NCI-H510A treated with DMSO at 0.1 percent for 48 hours (cell line): ENCODE measurements around the gene ESPN.

Experiments used
- DNase-seq: peaks from one replicate; lab custom pipeline; 2025; lab: John Stamatoyannopoulos, UW

Gene ESPN

DNA sequence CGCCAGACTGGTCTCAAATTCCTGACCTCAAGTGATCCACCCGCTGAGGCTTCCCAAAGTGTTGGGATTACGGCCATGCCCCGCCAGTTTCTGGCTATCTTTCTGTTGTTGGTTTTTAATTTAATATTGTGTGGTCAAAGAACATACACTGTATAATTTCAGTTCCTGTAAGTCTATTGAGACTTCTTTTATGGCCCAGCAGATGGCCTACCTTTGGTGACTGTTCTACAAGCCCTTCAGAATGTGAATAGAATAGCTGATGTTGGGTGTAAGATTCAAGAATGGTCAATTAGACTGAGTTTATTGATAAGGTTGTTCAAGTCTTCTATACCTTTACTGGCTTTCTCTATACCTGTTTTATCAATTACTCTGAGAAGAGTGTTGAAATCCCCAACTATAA, 15.5 kb upstream of the ESPN start:
- DNase-seq: no peak

DNA sequence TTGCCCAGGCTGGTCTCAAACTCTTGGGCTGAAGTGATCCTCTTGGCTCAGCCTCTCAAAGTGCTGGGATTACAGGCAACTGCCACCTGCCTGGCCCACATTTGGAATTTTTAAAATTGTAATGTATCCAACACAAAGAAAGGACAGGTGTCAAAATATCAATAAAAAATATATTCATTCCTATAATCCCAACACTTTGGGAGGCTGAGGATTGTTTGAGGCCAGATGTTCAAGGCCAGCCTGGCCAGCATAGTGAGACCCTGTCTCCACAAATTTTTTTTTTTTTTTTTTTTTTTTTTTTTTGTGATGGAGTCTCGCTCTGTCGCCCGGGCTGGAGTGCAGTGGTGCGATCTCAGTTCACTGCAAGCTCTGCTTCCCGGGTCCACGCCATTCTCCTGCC, 14.8 kb upstream of the ESPN start:
- no peak for DNase-seq

DNA sequence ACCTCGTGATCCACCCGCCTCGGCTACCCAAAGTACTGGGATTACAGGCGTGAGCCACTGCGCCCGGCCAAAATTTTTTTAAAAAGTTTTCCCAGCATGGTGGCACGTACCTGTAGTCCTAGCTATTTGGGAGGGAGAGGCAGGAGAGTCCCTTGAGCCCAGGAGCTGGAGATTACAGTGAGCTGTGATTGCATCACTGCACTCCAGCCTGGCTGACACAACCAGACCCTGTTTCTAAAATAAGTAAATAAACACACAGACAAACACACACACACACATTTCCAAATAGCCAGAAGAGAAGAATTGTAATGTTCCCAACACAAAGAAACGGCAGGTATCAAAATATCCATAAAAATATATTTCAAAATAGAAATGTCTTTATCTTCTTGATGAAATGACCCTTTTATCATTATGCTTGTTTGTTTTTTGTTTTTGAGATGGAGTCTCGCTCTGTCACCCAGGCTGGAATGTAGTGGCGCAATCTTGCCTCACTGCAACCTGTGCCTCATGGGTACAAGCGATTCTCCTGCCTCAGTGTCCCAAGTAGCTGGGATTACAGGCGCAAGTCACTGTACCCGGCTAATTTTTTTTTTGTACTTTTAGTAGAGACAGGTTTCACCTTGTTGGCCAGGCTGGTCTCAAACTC, 14.2 kb upstream of the ESPN start:
- no peak for DNase-seq

DNA sequence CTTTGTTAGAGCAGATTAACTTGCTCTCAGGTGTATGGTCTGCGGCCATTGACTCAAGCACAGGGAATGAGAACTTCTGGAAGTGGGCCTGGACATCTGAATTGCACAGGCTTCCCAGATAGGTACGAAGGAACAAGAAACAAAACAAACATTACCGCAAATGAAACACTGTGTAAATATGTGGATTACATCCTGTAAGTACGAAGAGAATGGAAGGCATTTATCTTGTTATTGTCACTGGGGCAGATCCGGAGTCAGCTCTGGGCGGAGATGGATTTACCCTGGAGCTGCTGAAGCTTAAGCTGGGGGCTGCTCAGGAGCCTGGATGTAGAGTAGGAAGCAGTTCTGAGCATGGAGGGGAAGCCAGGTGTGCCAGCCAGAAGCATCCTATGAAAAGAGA, 11.7 kb upstream of the ESPN start:
- peak; percentile 93 for DNase-seq

DNA sequence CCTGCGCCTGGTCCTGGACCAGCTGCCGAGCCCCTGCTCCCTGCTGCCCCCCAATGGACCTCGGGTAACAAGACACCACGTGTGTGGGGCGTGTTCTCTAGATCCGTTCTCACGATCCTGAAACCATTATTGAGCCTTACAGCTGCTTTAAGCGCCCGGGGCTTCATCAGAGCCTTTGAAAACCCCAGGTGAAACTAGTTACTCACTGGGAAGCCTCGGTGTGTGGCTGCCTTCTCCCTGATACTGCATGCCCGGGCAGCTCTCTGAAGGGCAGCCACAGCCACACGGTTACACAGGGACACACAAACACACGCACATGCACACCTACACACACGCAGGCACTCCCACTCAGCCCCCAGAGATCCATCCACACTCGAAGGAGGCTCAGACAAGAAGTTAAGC, 10.1 kb upstream of the ESPN start:
- DNase-seq: peak; percentile 21

DNA sequence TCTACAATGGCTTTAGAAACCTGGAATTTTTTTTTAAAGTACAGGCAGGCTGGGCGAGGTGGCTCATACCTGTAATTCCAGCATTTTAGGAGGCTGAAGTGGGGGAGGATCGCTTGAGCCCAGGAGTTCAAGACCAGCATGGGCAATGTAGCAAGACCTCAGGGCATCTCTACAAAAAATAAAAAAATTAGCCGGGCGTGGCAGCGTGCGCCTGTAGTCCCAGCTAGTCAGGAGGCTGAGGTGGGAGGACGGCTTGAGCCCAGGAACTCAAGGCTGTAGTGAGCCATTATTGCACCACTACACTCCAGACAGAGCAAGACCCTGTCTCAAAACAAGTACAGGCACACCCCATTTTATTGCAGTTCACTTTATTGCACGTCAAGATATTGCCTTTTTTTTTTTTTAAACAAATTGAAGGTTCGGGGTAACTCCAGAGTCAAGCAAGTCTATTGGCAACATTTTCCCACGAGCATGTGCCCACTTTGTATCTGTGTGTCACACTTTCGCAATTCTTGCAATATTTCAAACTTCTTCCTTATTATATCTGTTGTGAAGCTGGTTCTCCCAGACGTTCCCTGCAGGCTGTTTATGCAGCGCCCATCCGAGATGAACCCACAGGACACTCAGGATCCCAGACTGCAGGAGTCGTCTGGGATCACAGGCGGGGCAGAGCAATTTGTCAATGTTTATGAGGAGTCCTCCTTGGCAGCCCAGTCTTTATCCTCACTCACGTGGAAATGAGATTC, 9.5 kb upstream of the ESPN start:
- no peak for DNase-seq

DNA sequence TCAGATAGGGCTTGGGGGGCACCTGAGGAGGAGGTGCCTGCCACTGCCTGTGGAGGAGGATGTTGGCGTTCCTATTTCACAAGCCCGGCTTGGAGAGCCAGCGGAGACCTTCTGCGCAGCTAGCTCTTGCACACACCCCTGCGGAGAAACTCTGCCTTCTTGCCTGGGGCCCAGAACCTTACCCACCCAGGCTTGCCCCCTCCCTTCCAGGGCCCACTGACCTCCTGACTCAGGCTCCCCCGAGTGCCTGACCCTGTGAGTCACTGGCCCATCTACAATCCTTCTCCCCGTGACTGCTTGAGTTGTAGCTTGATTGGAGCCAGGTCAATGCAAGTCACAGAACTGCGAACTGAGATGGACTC, 8.3 kb upstream of the ESPN start:
- no peak for DNase-seq

DNA sequence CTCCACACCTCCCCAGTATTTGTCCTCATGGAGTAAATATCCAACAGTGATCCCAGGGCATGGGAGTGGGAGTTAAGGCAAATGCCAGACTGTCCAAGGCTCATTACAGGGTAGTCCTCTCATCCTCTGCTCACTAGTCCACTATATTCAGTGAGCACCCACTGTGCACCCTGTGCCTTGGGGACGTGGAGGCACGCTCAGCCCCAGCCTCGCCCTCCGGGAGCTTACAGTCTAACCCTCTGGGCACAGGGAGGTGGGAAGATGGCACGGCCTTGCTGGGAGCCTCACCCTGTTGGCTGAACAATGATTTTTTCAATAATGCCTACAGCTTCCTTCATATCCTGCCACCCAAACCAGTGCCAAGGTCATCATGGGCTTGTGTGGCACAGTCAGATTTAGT, 7.7 kb upstream of the ESPN start:
- DNase-seq: no peak

DNA sequence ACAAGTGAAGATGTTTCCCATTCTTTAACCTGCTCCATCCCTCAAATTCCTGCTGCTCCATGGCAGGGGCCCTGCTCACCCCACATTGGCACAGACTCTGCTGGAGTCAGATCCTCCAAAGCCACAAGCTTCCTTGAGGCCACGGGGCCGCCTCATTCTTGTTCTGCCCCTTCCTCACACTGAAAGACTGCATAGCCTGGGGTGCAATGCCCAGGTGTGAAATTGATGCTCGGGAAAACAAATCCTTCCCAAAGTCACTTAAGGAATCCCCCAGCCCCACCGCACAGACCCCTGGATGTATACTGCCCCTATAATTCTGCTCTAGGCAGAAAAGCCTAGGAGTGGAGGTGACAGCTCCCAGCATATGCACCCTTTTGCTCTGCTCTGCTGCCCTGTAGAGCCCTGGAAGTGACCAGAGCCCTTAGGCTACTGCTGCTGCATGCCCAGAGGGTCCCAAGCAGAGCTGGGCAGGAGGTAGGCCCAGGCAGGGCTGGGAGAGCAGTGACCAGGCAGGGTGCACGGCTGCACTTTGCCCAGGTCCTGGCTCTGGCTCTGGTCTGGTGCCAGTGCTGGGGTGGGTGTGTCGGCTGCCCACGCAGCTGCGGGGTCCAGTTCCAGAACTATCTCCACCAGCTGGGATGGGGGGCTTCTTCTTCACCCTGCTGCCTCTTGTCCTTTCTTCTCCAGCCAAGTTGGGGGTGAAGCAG, 6.5 kb upstream of the ESPN start:
- no peak for DNase-seq

DNA sequence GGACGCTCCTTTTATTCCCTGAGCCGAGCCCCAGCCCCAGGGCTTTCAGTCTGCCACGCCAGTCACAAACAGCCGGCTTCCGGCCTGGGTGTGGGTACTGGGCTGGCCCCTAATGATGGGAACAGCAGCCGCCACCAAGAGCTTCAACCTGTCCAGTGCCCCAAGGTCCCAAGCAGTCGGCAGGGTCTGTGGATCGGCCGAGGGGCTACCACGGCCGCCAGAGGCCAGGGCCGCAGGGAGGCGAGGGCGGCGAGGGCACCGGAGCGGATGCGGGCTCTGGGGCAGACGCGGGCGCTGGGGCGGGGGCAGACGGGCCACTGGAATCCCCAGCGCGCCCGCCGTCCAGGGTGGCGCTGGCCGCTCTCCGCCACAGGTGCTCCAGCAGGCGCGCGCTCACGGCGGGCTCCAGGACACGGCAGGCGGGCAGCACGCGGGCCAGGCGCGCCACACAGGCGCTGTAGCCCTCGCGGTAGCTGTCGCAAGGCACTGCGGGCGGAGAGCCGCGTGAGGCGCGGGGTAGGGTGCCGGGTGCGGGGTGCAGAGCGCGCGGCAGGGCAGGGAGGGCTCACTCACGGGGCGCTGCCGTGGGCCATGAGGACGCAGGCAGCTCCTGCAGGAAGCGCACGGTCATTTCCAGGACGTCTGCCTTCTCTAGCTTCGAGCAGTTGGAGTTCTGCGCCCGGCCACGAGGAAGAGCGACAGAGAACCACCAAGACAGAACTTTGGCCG, 5.7 kb upstream of the ESPN start:
- DNase-seq: no peak

DNA sequence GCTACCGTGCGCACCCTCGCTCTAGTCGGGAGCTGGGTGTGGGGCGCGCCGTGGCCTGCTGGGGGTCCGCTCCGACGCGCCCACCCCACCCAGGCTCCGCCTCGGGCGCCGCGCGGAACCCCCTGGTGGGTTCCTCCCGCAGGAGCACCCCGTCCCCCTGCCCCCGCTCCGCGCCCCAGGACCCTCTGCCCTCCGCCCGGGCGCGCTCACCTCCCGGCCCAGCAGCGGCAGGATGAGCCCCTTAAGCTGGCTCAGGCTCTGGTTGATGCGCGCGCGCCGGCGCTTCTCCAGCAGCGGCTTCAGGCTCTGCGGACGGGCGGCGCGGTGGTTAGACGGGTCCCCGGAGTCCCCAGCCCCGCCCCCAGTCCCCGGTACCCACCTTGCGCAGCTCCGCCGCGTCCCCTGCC, 5.2 kb upstream of the ESPN start:
- no peak for DNase-seq

DNA sequence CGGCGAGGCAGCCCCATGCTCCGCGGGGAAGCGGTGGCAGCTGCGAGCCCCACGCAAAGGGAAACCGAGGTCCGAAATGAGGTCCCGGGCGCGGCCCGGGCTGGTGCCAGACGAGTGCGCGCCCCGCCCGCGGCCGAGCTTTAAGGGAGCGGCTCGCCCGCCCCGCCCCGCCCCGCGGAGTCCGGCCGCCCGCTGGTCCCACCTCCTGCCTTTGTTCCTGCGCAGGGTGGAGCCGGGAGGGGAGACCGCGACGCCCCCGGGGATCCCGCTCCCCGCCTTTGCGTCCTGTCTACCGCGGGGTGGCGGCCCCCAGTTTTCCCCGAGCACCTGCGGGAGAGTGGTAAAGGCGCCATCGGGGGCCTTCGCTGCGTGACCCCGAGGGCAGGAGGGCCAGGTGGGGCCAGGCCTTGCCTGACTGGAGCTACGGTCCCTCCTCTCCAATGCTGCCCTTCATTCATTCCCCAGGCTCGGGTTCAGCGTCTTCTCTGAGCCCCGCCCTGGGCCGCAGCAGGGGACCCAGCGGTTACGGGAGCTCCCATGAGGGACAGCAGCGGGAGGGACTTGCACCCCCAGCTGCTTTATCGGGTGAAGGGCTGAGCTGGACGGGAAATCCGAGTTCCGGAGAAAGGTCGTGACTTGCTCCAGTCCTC, 4.6 kb upstream of the ESPN start, which contains the start of gene HES2:
Gene HES2 (minus strand): TSS at position 116 of the 650 bp plus-strand sequence. CDS start 99 bp downstream, at position 17.
- no peak for DNase-seq

DNA sequence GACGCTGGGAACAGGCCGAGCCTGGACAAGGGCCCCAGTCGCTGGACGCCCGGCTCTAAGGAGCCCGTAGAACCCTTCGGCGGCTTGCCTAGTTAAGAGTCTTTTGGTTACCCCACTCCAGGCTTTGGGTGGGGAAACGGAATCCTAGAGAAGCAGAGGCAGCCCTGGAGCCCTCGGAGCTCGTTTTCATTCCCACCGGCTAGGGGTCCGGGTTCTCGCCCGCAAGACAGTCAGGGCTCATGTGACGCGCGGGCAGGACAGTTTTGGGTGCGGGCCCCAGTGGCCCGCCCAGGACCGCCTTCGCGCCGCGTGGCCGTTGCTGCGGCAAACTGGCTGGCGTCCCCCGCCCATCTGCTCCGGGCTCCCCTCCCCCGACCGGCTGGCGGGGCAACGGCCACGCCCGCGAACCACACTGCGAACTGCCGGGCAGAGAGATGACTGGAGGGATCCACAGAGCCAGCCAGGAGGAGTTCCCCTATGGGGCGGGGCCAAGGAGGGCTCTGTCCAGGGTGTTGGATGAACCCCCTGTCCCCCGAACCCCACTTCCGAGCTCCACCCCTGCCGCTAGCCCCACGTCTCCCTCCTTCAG, 4.0 kb upstream of the ESPN start:
- no peak for DNase-seq

DNA sequence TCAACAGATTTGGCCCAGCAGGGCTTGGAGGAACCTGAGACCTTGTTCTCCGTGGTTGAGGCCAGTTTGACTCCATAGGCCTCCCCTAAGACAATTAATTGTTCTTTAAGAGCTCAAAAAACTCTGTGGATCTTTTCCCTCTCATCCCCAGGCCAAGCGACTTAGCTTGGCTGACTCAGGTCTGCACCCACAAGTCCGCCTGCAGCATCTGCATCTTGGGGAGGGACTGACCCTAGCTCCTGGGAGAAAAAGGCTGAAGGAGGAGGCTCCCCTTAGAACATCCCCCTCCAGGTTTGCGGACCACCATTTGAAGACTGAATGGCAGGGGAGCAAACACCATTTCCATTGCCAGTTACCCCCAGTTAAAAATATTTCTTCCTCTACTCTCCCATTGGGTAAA, 3.3 kb upstream of the ESPN start:
- no peak for DNase-seq

DNA sequence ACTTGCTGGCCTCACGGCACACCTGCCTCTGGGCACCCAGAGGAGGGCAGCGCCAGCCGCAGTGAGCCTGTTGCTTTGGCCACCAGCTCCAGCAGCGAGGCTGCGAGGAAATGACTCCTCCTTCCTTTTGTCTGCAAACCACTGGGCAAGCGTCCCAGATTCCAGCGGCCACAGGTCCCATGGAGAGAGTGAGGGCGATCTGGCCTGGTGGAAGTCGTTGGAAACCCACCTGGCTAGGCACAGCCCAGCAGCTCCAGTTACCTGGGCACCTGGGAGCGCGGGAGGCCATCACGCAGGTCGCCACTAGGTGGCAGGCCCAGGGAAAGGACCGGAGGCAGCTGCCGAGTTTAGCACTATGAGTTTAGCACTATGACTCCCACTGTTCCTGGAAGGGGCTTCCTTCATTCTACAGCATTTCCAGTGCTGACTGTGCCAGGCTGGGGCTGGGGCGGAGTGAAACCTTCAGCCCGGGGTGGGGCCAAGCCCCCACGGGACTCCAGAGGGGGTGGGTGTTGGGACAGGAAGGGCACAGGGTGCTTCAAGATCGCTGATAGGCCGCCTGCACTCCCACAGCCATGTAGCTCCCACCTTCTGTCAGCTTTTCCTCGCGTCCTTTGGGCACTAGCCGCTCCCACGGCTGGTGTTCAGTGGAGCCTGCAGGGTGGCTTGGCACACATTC, 1.1 kb upstream of the ESPN start:
- peak; percentile 90 for DNase-seq

DNA sequence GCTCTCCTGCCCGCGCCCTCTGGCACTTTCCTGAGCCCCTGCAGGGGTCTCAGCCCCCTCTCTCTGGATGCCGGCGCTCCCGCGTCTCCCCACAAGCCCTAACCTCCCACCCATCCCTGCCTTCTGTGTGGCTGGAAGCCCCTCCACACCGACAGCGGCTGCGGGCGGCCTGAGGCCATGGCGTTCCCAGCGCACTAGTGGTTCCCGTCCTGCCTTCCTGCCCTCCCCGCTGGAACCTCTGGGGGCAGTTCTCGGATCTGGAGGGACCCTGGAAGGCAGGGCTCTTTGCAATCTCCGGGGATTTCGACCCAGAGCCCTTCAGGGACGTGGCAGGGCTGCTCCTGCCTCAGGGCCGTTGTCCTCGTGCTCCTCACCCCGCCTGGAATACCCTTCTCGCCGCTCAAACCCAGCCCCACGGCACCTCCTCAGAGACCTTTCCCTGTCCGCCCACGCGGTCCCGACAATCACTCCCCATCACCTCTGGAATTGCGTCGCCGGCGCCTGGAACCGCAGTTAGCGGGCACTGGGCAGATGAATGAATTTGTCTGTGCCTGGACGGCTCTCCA, 493 bp upstream of the ESPN start:
- no peak for DNase-seq

DNA sequence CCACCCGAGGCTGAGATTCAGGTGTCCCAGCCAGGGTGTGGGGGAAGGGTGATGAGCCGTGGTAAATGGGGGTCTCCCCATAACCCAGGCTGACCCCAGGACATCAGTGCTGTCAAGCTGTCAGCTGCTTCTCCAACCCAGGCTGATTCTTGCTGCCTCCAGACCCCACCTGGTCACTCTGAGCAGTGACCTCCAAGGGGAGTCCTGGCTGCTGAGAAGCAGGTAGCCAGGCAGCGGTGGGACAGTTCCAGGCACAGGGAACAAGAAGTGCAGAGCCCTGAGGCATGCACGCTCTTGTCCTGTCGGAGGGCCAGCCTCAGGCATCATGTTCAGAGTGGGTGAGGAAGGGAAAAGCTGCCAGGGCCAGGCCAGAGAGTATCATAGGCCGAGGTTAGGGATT, 1.1 kb downstream of the ESPN start:
- DNase-seq: no peak

DNA sequence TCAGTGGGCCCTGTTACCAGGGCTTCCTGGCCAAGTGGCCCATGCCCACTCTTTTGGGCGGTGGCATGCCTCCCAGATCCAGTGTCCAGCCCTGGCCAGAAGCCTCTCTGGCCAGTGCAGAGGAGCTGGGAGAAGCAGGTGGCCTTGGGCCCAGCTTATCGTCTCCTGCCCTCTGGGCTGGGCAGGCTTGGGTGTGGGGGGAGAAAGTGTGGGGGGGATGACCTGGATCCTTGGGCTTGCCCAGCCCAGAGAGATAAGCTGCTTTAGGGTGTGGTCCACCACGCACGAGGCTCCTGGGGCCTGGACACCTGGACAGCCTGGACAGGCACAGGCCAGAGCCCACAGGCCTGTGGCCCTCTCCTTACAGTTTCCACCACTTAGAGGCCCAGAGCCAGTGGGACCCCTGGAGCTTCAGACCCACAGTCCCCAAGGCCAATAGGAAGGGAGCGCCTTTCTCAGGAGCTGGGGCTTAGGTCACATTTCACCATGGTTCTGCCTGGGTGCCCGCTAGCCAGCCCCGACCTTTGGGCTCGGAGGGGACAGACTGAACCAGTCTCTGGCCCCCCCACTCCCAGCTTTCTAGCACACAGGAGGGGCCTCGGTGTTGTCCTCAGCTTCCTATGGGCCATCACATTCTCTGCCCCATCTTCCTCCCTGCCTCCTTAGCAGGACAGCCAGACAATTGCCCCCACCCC, 1.8 kb downstream of the ESPN start:
- DNase-seq: no peak

DNA sequence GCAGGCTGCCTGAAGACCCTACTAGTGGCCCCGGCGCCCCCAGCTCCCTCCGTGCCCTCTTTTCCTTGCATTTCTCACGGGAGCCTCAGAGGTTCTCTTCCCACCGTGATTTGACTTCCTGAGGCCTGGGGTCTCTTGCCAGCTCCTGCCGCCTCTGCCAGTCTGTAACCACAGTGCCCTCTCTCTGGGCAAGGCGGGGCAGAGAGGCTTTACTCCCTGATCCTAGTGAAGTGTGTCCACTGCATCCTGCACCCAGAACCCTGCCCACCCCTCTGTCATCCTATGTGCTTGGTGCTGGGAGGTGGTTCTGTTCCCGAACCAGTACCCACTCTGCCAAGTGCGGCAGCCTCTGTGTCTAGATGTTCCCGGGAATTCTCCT, 2.4 kb downstream of the ESPN start:
- DNase-seq: no peak
